ENCODE results near the gene LIF.
"Not testable (repeated sequence)": the region's sequence is repeated elsewhere in the genome, so short reads cannot be mapped to it uniquely, and the experiment has no call there.

The LIF gene

GRCh38 chr22:30217698-30218560 lies 28.6 kb downstream of the LIF start:
- H3K27me3 ChIP-seq (replicated peaks; ENCODE audit: control insufficient read depth, insufficient read depth, low read length) = no peaks in the 10 kb centered on the region; the same call in none of the 2 replicates
- TF ChIP-seq, protein P1, sequence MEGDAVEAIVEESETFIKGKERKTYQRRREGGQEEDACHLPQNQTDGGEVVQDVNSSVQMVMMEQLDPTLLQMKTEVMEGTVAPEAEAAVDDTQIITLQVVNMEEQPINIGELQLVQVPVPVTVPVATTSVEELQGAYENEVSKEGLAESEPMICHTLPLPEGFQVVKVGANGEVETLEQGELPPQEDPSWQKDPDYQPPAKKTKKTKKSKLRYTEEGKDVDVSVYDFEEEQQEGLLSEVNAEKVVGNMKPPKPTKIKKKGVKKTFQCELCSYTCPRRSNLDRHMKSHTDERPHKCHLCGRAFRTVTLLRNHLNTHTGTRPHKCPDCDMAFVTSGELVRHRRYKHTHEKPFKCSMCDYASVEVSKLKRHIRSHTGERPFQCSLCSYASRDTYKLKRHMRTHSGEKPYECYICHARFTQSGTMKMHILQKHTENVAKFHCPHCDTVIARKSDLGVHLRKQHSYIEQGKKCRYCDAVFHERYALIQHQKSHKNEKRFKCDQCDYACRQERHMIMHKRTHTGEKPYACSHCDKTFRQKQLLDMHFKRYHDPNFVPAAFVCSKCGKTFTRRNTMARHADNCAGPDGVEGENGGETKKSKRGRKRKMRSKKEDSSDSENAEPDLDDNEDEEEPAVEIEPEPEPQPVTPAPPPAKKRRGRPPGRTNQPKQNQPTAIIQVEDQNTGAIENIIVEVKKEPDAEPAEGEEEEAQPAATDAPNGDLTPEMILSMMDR (IDR thresholded peaks at IDR 0.05; ENCODE audit: insufficient read depth, low read length, poor library complexity, severe bottlenecking) = no peak
- H3K36me3 ChIP-seq (ENCODE audit: control insufficient read depth, insufficient read depth, low read length) = no peaks in the 10 kb centered on the region
- DNase-seq (ENCODE audit: extremely low read depth, insufficient read length) = no peak
- no peak overlapping the region for H3K4me3 ChIP-seq (replicated peaks; ENCODE audit: low read depth, low read length)

DNA sequence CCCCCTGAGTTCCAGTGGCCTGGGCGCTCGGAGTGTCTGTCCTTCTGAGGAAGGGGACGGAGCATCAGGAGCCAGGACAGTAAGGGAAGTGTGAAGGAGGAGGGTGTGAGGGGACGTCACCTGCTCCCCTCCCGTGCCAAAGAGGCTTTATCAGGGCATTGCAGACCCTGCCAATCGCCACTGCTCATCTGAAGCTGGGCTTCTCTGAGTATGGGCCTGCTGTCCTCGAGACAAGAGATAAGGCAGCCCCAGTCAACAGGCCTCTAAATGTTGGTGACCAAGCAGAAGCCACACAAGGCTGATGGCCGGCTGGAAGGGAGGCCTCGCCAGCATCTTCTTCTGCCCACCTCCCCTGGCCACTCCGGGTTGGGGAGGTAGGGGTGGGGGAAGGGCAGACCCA lies 29.8 kb downstream of the LIF start:
- Histone ChIP-seq H3K27me3 (replicated peaks; ENCODE audit: control insufficient read depth, insufficient read depth, low read length) (no peaks in the 10 kb centered on the region; the same call in none of the 2 replicates), H3K36me3 (ENCODE audit: control insufficient read depth, insufficient read depth, low read length) (no peaks in the 10 kb centered on the region), H3K4me3 (replicated peaks; ENCODE audit: low read depth, low read length) (no peak overlapping the region)
- DNase-seq (ENCODE audit: extremely low read depth, insufficient read length) = no peak
- TF ChIP-seq, protein P1 (IDR thresholded peaks at IDR 0.05; ENCODE audit: insufficient read depth, low read length, poor library complexity, severe bottlenecking) = no peak

GRCh38 chr22:30216272-30216671 lies 30.3 kb downstream of the LIF start:
- H3K36me3 ChIP-seq (ENCODE audit: control insufficient read depth, insufficient read depth, low read length); H3K4me3 ChIP-seq (replicated peaks; ENCODE audit: low read depth, low read length); H3K27me3 ChIP-seq (replicated peaks; ENCODE audit: control insufficient read depth, insufficient read depth, low read length); DNase-seq (ENCODE audit: extremely low read depth, insufficient read length): not testable (repeated sequence)

DNA sequence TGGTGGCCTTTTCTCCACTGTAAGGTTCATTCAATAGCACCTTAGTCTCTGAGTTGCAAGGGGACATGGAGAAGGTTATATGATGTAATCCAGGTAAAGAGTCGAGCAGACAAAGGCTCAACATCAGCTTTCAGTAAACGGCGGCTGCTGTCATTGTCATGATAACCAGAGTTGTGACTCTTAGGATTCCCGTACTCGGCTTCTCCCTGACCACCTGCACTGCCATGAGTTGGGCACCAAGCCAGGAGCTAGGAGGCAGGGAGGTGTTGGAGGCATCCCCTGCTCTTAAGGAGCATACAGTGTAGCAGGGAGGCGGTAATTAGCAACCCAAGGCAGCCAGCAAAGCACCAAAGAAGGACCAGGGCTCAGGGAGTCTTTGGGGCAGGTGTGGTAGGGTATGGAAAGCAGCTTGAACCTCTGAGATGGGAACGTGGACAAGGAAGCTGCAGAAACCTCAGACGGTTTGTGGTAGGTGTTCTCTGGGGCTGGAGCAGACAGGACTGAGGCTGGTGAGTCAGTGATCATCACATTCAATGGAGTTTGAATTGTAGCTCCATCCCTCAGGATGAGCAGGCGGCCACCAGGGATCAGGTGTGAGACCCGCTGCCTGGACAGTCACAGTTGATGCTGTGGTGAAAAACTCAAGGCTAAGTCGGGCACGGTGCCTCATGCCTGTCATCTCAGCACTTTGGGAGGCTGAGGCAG lies 31.7 kb downstream of the LIF start:
- no peak overlapping the region for H3K4me3 ChIP-seq (replicated peaks; ENCODE audit: low read depth, low read length)
- TF ChIP-seq, protein P1 (IDR thresholded peaks at IDR 0.05; ENCODE audit: insufficient read depth, low read length, poor library complexity, severe bottlenecking) = no peak
- H3K36me3 ChIP-seq (ENCODE audit: control insufficient read depth, insufficient read depth, low read length) = no peaks in the 10 kb centered on the region
- H3K27me3 ChIP-seq (replicated peaks; ENCODE audit: control insufficient read depth, insufficient read depth, low read length) = no peaks in the 10 kb centered on the region; the same call in none of the 2 replicates
- no peak for DNase-seq (ENCODE audit: extremely low read depth, insufficient read length)

GRCh38 chr22:30212996-30213441 lies 33.5 kb downstream of the LIF start:
- TF ChIP-seq, protein P1 (IDR thresholded peaks at IDR 0.05; ENCODE audit: insufficient read depth, low read length, poor library complexity, severe bottlenecking) = no peak
- DNase-seq (ENCODE audit: extremely low read depth, insufficient read length) = no peak
- no peaks in the 10 kb centered on the region; the same call in none of the 2 replicates for H3K27me3 ChIP-seq (replicated peaks; ENCODE audit: control insufficient read depth, insufficient read depth, low read length)
- H3K36me3 ChIP-seq (ENCODE audit: control insufficient read depth, insufficient read depth, low read length) = no peaks in the 10 kb centered on the region
- H3K4me3 ChIP-seq (replicated peaks; ENCODE audit: low read depth, low read length) = no peak overlapping the region
